DOHH2 (cell line): ENCODE measurements around the gene RAD9A.

ENCODE experiments used
- CTCF ChIP-seq: fragments of 200-600 bp; sonication (generic); IDR thresholded peaks from one replicate; pipeline ENCODE4 v1.5.1; 2014; ENCODE audit warnings: antibody characterized with exemption, mild to moderate bottlenecking, low read depth, low read length; ENCODE audit not compliant: poor library complexity, severe bottlenecking
- EZH2phosphoT487 ChIP-seq: fragments of 200-600 bp; sonication (generic); IDR thresholded peaks from 2 replicates; pipeline ENCODE4 v1.6.1; 2017; ENCODE audit warnings: borderline replicate concordance, mild to moderate bottlenecking, antibody characterized with exemption, low read length, moderate library complexity, mixed read lengths

- TF ChIP-seq CTCF, result no peak
- no peak for TF ChIP-seq EZH2phosphoT487
These were observed 26.7 kb upstream of the RAD9A start for GRCh38 chr11:67364783-67365722.
